Measurements from ENCODE around the gene NPR1.
"Not testable (repeated sequence)": the region's sequence is repeated elsewhere in the genome, so short reads cannot be mapped to it uniquely, and the experiment has no call there.

DNA sequence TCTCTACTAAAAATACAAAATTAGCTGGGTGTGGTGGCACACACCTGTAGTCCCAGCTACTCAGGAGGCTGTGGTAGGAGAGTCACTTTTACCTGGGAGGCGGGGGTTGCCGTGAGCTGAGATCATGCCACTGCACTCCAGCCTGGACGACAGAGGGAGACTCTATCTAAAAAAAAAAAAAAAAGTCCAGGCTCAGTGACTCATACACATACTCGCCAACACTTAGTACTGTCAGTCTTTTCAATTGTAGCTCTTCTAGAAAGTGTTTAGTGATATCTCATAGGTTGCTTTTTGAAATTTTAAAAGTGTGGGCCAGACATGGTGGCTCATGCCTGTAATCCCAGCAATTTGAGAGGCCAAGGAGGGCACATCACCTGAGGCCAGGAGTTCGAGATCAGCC, 37.7 kb downstream of the NPR1 start:
- TF ChIP-seq, protein P1, sequence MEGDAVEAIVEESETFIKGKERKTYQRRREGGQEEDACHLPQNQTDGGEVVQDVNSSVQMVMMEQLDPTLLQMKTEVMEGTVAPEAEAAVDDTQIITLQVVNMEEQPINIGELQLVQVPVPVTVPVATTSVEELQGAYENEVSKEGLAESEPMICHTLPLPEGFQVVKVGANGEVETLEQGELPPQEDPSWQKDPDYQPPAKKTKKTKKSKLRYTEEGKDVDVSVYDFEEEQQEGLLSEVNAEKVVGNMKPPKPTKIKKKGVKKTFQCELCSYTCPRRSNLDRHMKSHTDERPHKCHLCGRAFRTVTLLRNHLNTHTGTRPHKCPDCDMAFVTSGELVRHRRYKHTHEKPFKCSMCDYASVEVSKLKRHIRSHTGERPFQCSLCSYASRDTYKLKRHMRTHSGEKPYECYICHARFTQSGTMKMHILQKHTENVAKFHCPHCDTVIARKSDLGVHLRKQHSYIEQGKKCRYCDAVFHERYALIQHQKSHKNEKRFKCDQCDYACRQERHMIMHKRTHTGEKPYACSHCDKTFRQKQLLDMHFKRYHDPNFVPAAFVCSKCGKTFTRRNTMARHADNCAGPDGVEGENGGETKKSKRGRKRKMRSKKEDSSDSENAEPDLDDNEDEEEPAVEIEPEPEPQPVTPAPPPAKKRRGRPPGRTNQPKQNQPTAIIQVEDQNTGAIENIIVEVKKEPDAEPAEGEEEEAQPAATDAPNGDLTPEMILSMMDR (IDR thresholded peaks at IDR 0.05; ENCODE audit: insufficient read depth, low read length, poor library complexity, severe bottlenecking): not testable (repeated sequence)
- not testable (repeated sequence) for TF ChIP-seq EZH2phosphoT487 (conservative IDR thresholded peaks at IDR 0.05; ENCODE audit: low read length)
